ENCODE data around the gene ARHGAP5.
A peak's percentile ranks its signal among the peaks of the same experiment; 100 is the strongest.

Gene ARHGAP5

GRCh38 chr14:32077081-32078022 is at the start of gene ARHGAP5:
Gene ARHGAP5, plus strand, starts transcription at chr14:32077304. Its CDS starts 13,366 bp downstream, at chr14:32090670.
- H3K4me3 ChIP-seq (ENCODE audit: control insufficient read depth, low read depth, low read length), result peak within 1 kb of the TSS; percentile 90
- DNase-seq (ENCODE audit: low read depth), result no peak
- no peak for TF ChIP-seq CTCF (IDR thresholded peaks at IDR 0.05; ENCODE audit: control insufficient read depth, insufficient read depth, low read depth, low read length, missing control alignments)

- no peak overlapping the region for H3K4me3 ChIP-seq (ENCODE audit: control insufficient read depth, low read depth, low read length)
- no peak for DNase-seq (ENCODE audit: low read depth)
- TF ChIP-seq CTCF (IDR thresholded peaks at IDR 0.05; ENCODE audit: control insufficient read depth, insufficient read depth, low read depth, low read length, missing control alignments), result no peak
Measured at GRCh38 chr14:32028599-32028998, 48.5 kb upstream of the ARHGAP5 start.

GRCh38 chr14:32033543-32033942 is 43.6 kb upstream of the ARHGAP5 start:
- no peak for TF ChIP-seq CTCF (IDR thresholded peaks at IDR 0.05; ENCODE audit: control insufficient read depth, insufficient read depth, low read depth, low read length, missing control alignments)
- H3K4me3 ChIP-seq (ENCODE audit: control insufficient read depth, low read depth, low read length), result no peak overlapping the region
- DNase-seq (ENCODE audit: low read depth), result no peak

GRCh38 chr14:32038876-32039275 is 38.2 kb upstream of the ARHGAP5 start:
- H3K4me3 ChIP-seq (ENCODE audit: control insufficient read depth, low read depth, low read length), result no peak overlapping the region
- no peak for DNase-seq (ENCODE audit: low read depth)
- no peak for TF ChIP-seq CTCF (IDR thresholded peaks at IDR 0.05; ENCODE audit: control insufficient read depth, insufficient read depth, low read depth, low read length, missing control alignments)

- no peak overlapping the region for H3K4me3 ChIP-seq (ENCODE audit: control insufficient read depth, low read depth, low read length)
- TF ChIP-seq CTCF (IDR thresholded peaks at IDR 0.05; ENCODE audit: control insufficient read depth, insufficient read depth, low read depth, low read length, missing control alignments), result no peak
- DNase-seq (ENCODE audit: low read depth), result no peak
Measured at GRCh38 chr14:32039401-32040030, 37.6 kb upstream of the ARHGAP5 start.

GRCh38 chr14:32043624-32044023 is 33.5 kb upstream of the ARHGAP5 start:
- no peak overlapping the region for H3K4me3 ChIP-seq (ENCODE audit: control insufficient read depth, low read depth, low read length)
- no peak for DNase-seq (ENCODE audit: low read depth)
- no peak for TF ChIP-seq CTCF (IDR thresholded peaks at IDR 0.05; ENCODE audit: control insufficient read depth, insufficient read depth, low read depth, low read length, missing control alignments)

All from AG09309 (cell line).